GM19023 (cell line): ENCODE results near the gene PRELID2.
"Not testable (repeated sequence)": the region's sequence is repeated elsewhere in the genome, so short reads cannot be mapped to it uniquely, and the experiment has no call there.

ENCODE experiments used
- ATAC-seq: cut with Tn5 transposase; IDR thresholded peaks from one replicate; pipeline ENCODE4 v1.9.1; 2021; ENCODE audit warnings: mild to moderate bottlenecking, moderate library complexity; ENCODE audit not compliant: unreplicated experiment

The PRELID2 gene

GRCh38 chr5:145752947-145753346 lies 82.2 kb downstream of the PRELID2 start:
- no peak for ATAC-seq

DNA sequence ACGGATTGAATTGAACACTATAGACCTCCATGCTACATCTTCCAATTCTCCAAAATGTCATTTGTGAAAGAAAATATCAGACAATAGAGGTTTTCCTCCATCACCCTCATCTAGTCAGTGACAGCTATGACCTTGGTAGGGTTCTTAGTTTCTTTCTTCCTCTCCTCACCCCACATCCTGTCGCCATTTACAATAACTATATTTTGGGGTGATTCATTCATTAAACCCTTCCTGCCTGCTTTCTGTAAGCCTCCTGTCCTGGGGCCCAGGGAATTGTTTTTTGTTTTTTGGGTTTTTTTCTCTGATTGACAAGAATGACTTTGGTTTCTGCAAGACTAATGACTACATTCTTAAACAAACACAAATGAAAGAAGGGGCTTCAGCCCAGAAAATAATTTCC lies 82.6 kb downstream of the PRELID2 start:
- no peak for ATAC-seq

DNA sequence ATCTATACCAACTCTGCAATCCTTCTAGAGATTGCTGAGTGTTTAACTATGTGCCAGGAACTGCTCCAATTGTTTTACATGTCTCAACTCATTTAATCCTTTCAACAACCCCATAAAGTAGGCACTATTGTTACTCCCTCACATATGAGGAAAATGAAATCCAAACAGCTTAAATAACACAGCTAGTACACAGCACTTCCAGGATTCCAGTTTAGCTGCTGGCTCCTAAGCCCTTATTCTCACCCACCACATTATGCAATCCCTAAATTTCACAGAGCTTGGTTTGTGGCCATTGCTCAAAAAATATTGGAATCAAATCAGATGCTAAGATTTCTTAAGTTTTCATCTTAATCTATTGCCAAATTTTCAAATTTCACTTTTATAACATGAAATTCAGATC lies 84.9 kb downstream of the PRELID2 start:
- no peak for ATAC-seq

DNA sequence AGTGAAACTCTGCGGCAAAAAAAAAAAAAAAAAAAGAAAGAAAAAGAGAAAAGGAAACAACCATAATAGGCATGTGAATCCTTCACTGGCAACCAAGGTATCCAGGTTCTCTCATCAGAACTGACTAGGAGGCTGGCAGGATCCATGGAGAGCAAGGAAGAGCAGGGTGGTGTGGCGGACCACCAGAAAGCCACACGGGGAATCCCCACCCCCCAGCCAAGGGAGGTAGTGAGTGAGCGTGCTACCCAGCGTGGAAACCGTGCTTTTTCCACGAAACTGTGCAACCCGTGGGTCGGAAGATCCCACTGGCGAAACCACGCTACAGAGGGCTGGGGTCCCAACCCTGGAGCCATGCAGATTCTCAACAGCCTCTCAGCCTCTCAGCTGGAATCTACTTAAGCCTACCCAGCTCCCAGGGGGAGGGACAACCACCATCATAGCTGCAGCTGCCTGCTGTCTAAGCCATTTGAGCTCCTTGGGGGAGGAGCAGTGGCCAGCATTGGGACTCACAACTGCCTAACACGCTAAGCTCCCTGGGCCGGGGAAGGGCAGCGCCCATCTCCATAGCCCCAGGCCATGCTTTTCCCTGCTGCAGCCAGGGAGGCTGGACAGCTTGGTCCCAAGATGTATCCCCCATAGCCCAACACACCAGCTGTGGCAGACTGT lies 91.6 kb downstream of the PRELID2 start:
- ATAC-seq, result no peak

GRCh38 chr5:145739843-145740242 lies 95.3 kb downstream of the PRELID2 start:
- ATAC-seq, result no peak

GRCh38 chr5:145738227-145738626 lies 96.9 kb downstream of the PRELID2 start:
- no peak for ATAC-seq

- ATAC-seq, result no peak
Measured at GRCh38 chr5:145737578-145737977, 97.6 kb downstream of the PRELID2 start.

GRCh38 chr5:145729956-145730355 lies 105.2 kb downstream of the PRELID2 start:
- not testable (repeated sequence) for ATAC-seq

GRCh38 chr5:145723516-145723915 lies 111.6 kb downstream of the PRELID2 start:
- no peak for ATAC-seq

DNA sequence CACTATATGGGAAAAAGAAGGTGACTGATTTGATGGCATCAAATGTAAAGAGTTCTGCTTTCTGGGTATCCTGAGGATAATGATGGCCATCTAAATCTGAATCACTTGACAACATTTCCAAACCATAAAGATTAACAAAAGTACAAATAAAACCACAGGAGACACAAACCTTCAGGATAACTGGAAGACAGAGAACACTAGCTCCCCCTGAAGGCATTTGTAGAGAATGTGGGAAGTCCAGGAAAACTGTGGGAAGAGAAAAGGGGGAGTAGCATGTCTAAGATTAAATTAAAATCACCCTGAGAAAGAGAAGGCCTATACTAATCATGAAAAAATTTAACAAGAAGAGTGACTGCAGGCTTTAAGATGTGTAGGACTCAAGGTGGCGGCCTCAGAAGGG lies 116.2 kb downstream of the PRELID2 start:
- ATAC-seq, result no peak

GRCh38 chr5:145715412-145715811 lies 119.7 kb downstream of the PRELID2 start:
- ATAC-seq, result no peak

GRCh38 chr5:145712245-145712644 lies 122.9 kb downstream of the PRELID2 start:
- ATAC-seq, result no peak

DNA sequence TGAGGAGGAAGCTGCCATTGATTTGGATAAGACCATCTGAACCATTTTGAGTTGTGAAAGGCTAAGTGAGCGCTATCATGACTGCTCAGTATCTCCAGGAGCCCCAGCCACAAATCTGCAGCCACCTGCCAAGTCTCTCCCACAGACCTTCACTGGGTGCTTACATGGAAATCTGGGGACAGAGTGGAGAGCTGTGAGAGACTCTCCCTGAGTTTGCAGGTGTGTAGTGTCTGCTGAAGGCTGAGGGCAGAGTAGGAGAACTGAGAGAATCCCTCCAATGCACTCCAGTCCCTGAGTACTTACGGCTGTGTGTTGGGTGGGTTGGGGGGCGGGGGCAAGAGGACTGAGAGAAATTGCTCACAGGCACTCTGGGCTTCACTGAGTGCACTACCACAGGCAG lies 123.7 kb downstream of the PRELID2 start:
- ATAC-seq, result no peak
